Measurements from ENCODE around the gene MBOAT2.
"Not testable (repeated sequence)": the region's sequence is repeated elsewhere in the genome, so short reads cannot be mapped to it uniquely, and the experiment has no call there.

MBOAT2 gene

GRCh38 chr2:9003616-9004337 is at the start of gene MBOAT2:
MBOAT2 (minus strand) TSS chr2:9003684; CDS start chr2:9003614, 70 bp downstream.
- DNase-seq (ENCODE audit: low read depth) = no peak

GRCh38 chr2:9052821-9053533 is 49.5 kb upstream of the MBOAT2 start:
- DNase-seq (ENCODE audit: low read depth) = no peak

- not testable (repeated sequence) for DNase-seq (ENCODE audit: low read depth)
Observed at GRCh38 chr2:9051451-9051850, 48.0 kb upstream of the MBOAT2 start.

- DNase-seq (ENCODE audit: low read depth) = no peak
Observed at GRCh38 chr2:9050122-9050809, 46.8 kb upstream of the MBOAT2 start.

GRCh38 chr2:9045595-9045994 is 42.1 kb upstream of the MBOAT2 start:
- DNase-seq (ENCODE audit: low read depth) = no peak

GRCh38 chr2:9043491-9043890 is 40.0 kb upstream of the MBOAT2 start:
- DNase-seq (ENCODE audit: low read depth) = not testable (repeated sequence)

- DNase-seq (ENCODE audit: low read depth) = no peak
Observed at GRCh38 chr2:9037166-9037565, 33.7 kb upstream of the MBOAT2 start.

GRCh38 chr2:9033385-9034168 is 30.1 kb upstream of the MBOAT2 start:
- no peak for DNase-seq (ENCODE audit: low read depth)

- no peak for DNase-seq (ENCODE audit: low read depth)
Observed at GRCh38 chr2:9032536-9033255, 29.2 kb upstream of the MBOAT2 start.

- DNase-seq (ENCODE audit: low read depth) = no peak
Observed at GRCh38 chr2:9032121-9032520, 28.6 kb upstream of the MBOAT2 start.

GRCh38 chr2:9031246-9031645 is 27.8 kb upstream of the MBOAT2 start:
- DNase-seq (ENCODE audit: low read depth) = no peak

- DNase-seq (ENCODE audit: low read depth) = no peak
Observed at GRCh38 chr2:9030841-9031240, 27.4 kb upstream of the MBOAT2 start.

- DNase-seq (ENCODE audit: low read depth) = no peak
Observed at GRCh38 chr2:9030190-9030589, 26.7 kb upstream of the MBOAT2 start.

- DNase-seq (ENCODE audit: low read depth) = no peak
Observed at GRCh38 chr2:9029721-9030120, 26.2 kb upstream of the MBOAT2 start.

- no peak for DNase-seq (ENCODE audit: low read depth)
Observed at GRCh38 chr2:9027884-9028283, 24.4 kb upstream of the MBOAT2 start.

GRCh38 chr2:9025746-9026145 is 22.3 kb upstream of the MBOAT2 start:
- no peak for DNase-seq (ENCODE audit: low read depth)

GRCh38 chr2:9024575-9024974 is 21.1 kb upstream of the MBOAT2 start:
- no peak for DNase-seq (ENCODE audit: low read depth)

- no peak for DNase-seq (ENCODE audit: low read depth)
Observed at GRCh38 chr2:9021563-9022211, 18.2 kb upstream of the MBOAT2 start.

- DNase-seq (ENCODE audit: low read depth) = no peak
Observed at GRCh38 chr2:9020267-9020666, 16.8 kb upstream of the MBOAT2 start.

- DNase-seq (ENCODE audit: low read depth) = no peak
Observed at GRCh38 chr2:9018534-9018933, 15.1 kb upstream of the MBOAT2 start.

- DNase-seq (ENCODE audit: low read depth) = no peak
Observed at GRCh38 chr2:9018109-9018508, 14.6 kb upstream of the MBOAT2 start.
